HG03439 (cell line): ENCODE data around the gene RUFY3.
"Not testable (repeated sequence)": the region's sequence is repeated elsewhere in the genome, so short reads cannot be mapped to it uniquely, and the experiment has no call there.

ENCODE experiments used
- ATAC-seq: cut with Tn5 transposase; IDR thresholded peaks from one replicate; pipeline ENCODE4 v1.9.1; 2021; ENCODE audit warnings: mild to moderate bottlenecking, moderate library complexity; ENCODE audit not compliant: unreplicated experiment

Gene RUFY3

GRCh38 chr4:70838666-70839588 lies 117.2 kb downstream of the RUFY3 start:
- ATAC-seq, result peak; percentile 58

DNA sequence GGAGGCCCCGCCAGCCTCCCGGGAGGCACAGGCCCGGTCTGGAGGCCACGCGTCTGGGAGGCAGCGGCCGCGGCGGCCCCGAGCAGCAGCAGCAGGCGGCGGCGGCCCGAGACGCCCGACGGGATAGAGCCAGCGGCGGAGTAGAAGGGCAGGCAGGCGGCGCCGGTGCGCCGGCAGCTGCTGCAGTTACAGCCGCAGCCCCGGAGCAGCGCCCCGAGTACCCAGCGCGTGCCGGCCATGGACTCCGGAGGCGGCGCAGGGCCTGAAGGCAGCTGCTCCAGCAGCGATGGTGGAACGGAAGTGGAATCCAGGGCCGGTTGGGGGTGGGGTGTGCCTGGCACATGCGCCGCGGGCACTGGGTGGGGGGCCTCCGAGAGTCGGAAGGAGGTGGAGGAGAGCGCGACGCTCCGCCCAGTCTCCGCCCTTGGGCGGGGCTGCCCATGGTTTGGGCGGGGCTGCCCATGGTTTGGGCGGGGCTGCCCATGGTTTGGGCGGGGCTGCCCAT lies 117.9 kb downstream of the RUFY3 start, which contains the start of gene GRSF1:
TSS of gene GRSF1 (minus strand) at position 302 of the 505 bp plus-strand sequence. CDS start at position 239, 63 bp downstream.
- peak; percentile 61 for ATAC-seq

DNA sequence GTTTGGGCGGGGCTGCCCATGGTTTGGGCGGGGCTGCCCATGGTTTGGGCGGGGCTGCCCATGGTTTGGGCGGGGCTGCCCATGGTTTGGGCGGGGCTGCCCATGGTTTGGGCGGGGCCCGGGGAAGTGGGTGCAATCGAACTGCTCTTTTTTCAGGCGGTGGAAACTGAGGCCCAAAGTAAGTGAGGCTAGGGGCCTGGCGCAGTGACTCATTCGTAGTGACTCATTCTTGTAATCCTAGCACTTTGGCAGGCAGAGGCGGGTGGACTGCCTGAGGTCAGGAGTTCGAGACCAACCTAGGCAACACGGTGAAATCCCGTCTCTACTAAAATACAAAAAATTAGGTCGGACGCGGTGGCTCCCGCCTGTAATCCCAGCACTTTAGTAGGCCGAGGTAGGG lies 118.4 kb downstream of the RUFY3 start:
- not testable (repeated sequence) for ATAC-seq

GRCh38 chr4:70840631-70841030 lies 118.9 kb downstream of the RUFY3 start:
- not testable (repeated sequence) for ATAC-seq

- no peak for ATAC-seq
These were observed 119.4 kb downstream of the RUFY3 start for GRCh38 chr4:70841211-70841610.

DNA sequence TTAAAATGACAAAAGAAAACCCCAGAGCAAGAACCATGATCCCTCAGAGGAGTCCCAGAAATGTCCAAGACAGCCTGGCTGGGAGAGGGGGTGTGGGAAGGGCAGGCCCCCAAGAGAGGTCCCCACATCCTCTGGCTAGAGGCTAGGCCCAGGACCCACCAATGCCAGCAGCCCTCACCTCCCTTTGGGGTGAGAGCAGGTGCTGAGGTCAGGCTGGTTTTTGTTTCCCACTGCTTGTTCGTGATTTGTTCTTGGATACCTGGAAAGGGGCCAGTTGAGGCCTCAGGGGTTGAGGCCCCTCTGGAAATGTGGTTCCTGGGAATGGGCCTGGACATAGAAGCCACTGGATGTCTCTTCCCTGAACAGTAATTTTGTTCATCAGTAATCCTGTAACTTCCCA lies 120.2 kb downstream of the RUFY3 start:
- no peak for ATAC-seq

GRCh38 chr4:70842761-70843435 lies 121.1 kb downstream of the RUFY3 start:
- ATAC-seq, result peak; percentile 36

GRCh38 chr4:70844180-70844579 lies 122.4 kb downstream of the RUFY3 start:
- ATAC-seq, result no peak

- ATAC-seq, result no peak
These were observed 127.5 kb downstream of the RUFY3 start for GRCh38 chr4:70849291-70849690.

- ATAC-seq, result no peak
These were observed 133.7 kb downstream of the RUFY3 start for GRCh38 chr4:70855464-70855863.
